Liver (tissue), 9 donors: ENCODE results near the gene TSEN2. TPM values are rescaled to one million over a fixed set of nuclear protein-coding genes. Genes with fewer than 3 reads are reported as not detected.

Source experiments
- DNase-seq: peaks from one replicate; pipeline ENCODE4 v3.0.0-alpha.2; 2017; ENCODE audit warnings: low spot score
- H3K27ac ChIP-seq, 2 donors: one replicate each; pipeline ENCODE4 v1.7.0; 2013; ENCODE audit warnings: inconsistent platforms in 2 of 2, low read length in 2 of 2, control low read depth in 1 of 2, low read depth in 1 of 2, mild to moderate bottlenecking in 1 of 2
- H3K27me3 ChIP-seq, 4 donors: one replicate each; pipeline versions ENCODE4 v1.6.1 to v1.7.0; 2013; ENCODE audit warnings: low read length in 3 of 4, inconsistent platforms in 1 of 4, mild to moderate bottlenecking in 1 of 4, moderate library complexity in 1 of 4; ENCODE audit not compliant: control insufficient read depth in 4 of 4, insufficient read depth in 4 of 4
- H3K36me3 ChIP-seq, 4 donors: one replicate each; pipeline versions ENCODE4 v1.6.1 to v1.7.0; 2013; ENCODE audit warnings: low read length in 3 of 4, mild to moderate bottlenecking in 3 of 4, low read depth in 1 of 4, moderate library complexity in 1 of 4; ENCODE audit not compliant: control insufficient read depth in 4 of 4, insufficient read depth in 3 of 4
- H3K4me1 ChIP-seq, 4 donors: one replicate each; pipeline versions ENCODE4 v1.6.1 to v1.7.0; 2013; ENCODE audit warnings: low read length in 3 of 4, mild to moderate bottlenecking in 3 of 4, moderate library complexity in 1 of 4; ENCODE audit not compliant: control insufficient read depth in 4 of 4, insufficient read depth in 4 of 4
- H3K4me3 ChIP-seq, 3 donors: one replicate each; pipeline versions ENCODE4 v1.6.1 to v1.7.0; 2013; ENCODE audit warnings: low read length in 3 of 3, control low read depth in 1 of 3, low read depth in 1 of 3, mild to moderate bottlenecking in 1 of 3
- H3K9ac ChIP-seq, 2 donors: one replicate each; pipeline ENCODE4 v1.7.0; 2013; ENCODE audit warnings: low read length in 2 of 2, mild to moderate bottlenecking in 2 of 2, moderate library complexity in 2 of 2, control low read depth in 1 of 2, low read depth in 1 of 2
- H3K9me3 ChIP-seq, 4 donors: one replicate each; pipeline versions ENCODE4 v1.6.1 to v1.7.0; 2013; ENCODE audit warnings: low read length in 3 of 4; ENCODE audit not compliant: control insufficient read depth in 4 of 4
- ATF3 ChIP-seq: IDR thresholded peaks from 2 replicates; pipeline ENCODE4 v1.6.1; 2016; ENCODE audit warnings: antibody characterized with exemption
- CTCF ChIP-seq: fragments of 150-350 bp; IDR thresholded peaks from 2 replicates; pipeline ENCODE4 v1.5.1; 2017; ENCODE audit warnings: improper control_type of control experiment, low read depth, low read length; ENCODE audit not compliant: missing input control
- EGR1 ChIP-seq, 2 donors: IDR thresholded peaks; 2 replicates each; pipeline ENCODE4 v1.6.1; 2016 to 2018; ENCODE audit warnings: antibody characterized with exemption in 2 of 2, low read depth in 2 of 2
- FOXA1 ChIP-seq: IDR thresholded peaks from 2 replicates; pipeline ENCODE4 v1.6.1; 2016; ENCODE audit warnings: antibody characterized with exemption
- HNF4A ChIP-seq, 2 donors: conservative IDR thresholded peaks; 2 replicates each; pipeline ENCODE4 v1.6.1; 2016; ENCODE audit warnings: antibody characterized with exemption in 2 of 2, mild to moderate bottlenecking in 2 of 2
- HNF4G ChIP-seq: IDR thresholded peaks from 2 replicates; pipeline ENCODE4 v1.6.1; 2016; ENCODE audit warnings: antibody characterized with exemption
- JUND ChIP-seq, 2 donors: IDR thresholded peaks; 2 replicates each; pipeline ENCODE4 v1.6.1; 2016; ENCODE audit warnings: antibody characterized with exemption in 2 of 2
- MAX ChIP-seq: IDR thresholded peaks from 2 replicates; pipeline ENCODE4 v1.6.1; 2016; ENCODE audit warnings: antibody characterized with exemption
- NR2F2 ChIP-seq: IDR thresholded peaks from 2 replicates; pipeline ENCODE4 v1.6.1; 2016; ENCODE audit warnings: antibody characterized with exemption
- RAD21 ChIP-seq, 2 donors: IDR thresholded peaks; 2 replicates each; pipeline ENCODE4 v1.6.1; 2016; ENCODE audit warnings: antibody characterized with exemption in 2 of 2, mild to moderate bottlenecking in 2 of 2
- REST ChIP-seq: IDR thresholded peaks from 2 replicates; pipeline ENCODE4 v1.6.1; 2016; ENCODE audit warnings: antibody characterized with exemption, mild to moderate bottlenecking
- SP1 ChIP-seq: IDR thresholded peaks from 2 replicates; pipeline ENCODE4 v1.6.1; 2018; ENCODE audit warnings: antibody characterized with exemption, mild to moderate bottlenecking
- ZBTB33 ChIP-seq: IDR thresholded peaks from 2 replicates; pipeline ENCODE4 v1.6.1; 2016; ENCODE audit warnings: antibody characterized with exemption
- WGBS: extraction: QIAGEN DNeasy Blood & Tissue Kit; methylation state at CpG from one replicate; pipeline ENCODE4 v1.1.7; 2013; 5-methylcytosine and 5-hydroxymethylcytosine counted together
- polyA plus RNA-seq, 2 donors: library from polyadenylated mRNA; stranded (reverse) in 1 of 2; unstranded in 1 of 2; fragments of 200-250 nt in 1 of 2; fragments of >200 nt in 1 of 2; fragmentation: Nextera tagmentation in 1 of 2; extraction: Ambion mirVana in 1 of 2; gene quantifications; one replicate each; pipeline versions ENCODE4 v1.2.1 to v1.2.3, GENCODE V29; 2013 to 2015
- total RNA-seq, 2 donors: library from RNA; depleted of rRNA; stranded (reverse); fragments of >200 nt; gene quantifications; one replicate each; pipeline ENCODE4 v1.2.3, GENCODE V29; 2014
- donor health status: healthy.
- donor health status: healthy.
- donor health status: healthy.
- donor health status: healthy.
- donor health status: healthy.

The TSEN2 gene
- total and polyA plus RNA-seq, 4 donors, result 4.1 to 14.1 (median 6.9) TPM

GRCh38 chr3:12439161-12439940 is 44.9 kb upstream of the TSEN2 start (continued):
- no peak for TF ChIP-seq ZBTB33
- no peak for TF ChIP-seq FOXA1
- no peak for TF ChIP-seq MAX
- TF ChIP-seq JUND (IDR thresholded peaks at IDR 0.05), result no peak

- Histone ChIP-seq H3K4me3 (no peak overlapping the region), H3K4me1 (no peaks in the 10 kb centered on the region), H3K36me3 (no peaks in the 10 kb centered on the region), H3K27ac (no peak overlapping the region), H3K9ac (no peak overlapping the region), H3K9me3 (no peaks in the 10 kb centered on the region), H3K27me3 (no peaks in the 10 kb centered on the region)
- no peak for TF ChIP-seq FOXA1
- no peak for TF ChIP-seq EGR1 (IDR thresholded peaks at IDR 0.05; ENCODE audit: low read depth in 2 of 2)
- TF ChIP-seq RAD21 (IDR thresholded peaks at IDR 0.05), result no peak
- no peak for TF ChIP-seq CTCF
- TF ChIP-seq HNF4A (conservative IDR thresholded peaks at IDR 0.05), result no peak
- no peak for TF ChIP-seq NR2F2
- no peak for TF ChIP-seq JUND (IDR thresholded peaks at IDR 0.05)
- TF ChIP-seq SP1, result no peak
- TF ChIP-seq HNF4G, result no peak
- TF ChIP-seq ZBTB33, result no peak
- no peak for TF ChIP-seq REST
- TF ChIP-seq ATF3, result no peak
- no peak for DNase-seq
- 79% methylated on average over 21 of the region's 21 CpGs for WGBS
These were observed 43.2 kb upstream of the TSEN2 start for GRCh38 chr3:12440927-12441714.
